H54 (cell line): ENCODE measurements around the gene FOXL3.
"Not testable (repeated sequence)": the region's sequence is repeated elsewhere in the genome, so short reads cannot be mapped to it uniquely, and the experiment has no call there.

Source experiments
- DNase-seq: peaks from one replicate; pipeline ENCODE4 v3.0.0; 2011; ENCODE audit warnings: low spot score, mixed read lengths; ENCODE audit not compliant: insufficient read length
- FAIRE-seq: peaks from 3 replicates; lab custom pipeline; 2011; peaks lifted over from hg19 to GRCh38; lab: Jason Lieb, UNC
- POLR2A ChIP-seq: IDR thresholded peaks from 2 replicates; pipeline ENCODE4 v1.6.1; 2011; ENCODE audit warnings: low read depth, mild to moderate bottlenecking, low read length

The FOXL3 gene

DNA sequence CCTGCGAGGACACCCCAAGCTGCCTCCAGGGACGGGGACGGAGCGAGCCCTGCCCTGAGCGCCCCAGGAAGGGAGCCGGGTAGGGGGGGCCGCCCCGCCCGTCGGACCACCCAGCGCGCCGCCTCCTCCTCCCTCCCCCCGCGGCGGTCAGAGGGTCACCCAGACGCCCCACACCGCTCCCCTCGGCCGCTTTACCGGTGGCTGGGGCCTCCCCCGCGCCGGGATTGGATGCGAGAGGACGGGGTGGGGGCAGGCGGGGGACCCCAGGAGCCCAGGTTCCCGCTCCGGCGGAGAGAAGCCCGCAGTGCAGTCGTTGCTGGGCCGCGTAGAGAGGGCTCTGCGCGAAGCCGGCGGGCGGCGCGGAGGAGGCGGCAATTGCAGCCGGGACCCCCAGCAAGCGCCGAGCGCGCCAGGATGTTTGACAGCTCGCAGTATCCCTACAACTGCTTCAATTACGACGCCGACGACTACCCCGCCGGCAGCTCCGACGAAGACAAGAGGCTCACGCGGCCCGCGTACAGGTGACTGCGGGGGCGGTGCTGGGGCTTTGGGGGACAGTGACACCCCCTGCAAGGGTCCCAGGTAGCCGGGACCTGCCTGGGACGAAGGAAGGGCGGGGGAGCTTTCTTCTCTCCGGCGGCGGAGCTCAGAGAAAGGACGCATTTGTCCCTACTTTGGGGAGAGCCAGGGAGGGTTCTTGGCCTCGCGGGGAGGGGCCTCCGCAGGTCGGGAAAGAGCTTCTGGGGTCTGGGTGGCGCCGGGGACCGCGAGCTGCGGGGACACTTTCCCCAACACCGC, at the start of gene FOXL3:
Gene FOXL3, plus strand, starts transcription at position 415 of the 798 bp plus-strand sequence. Its CDS starts 0 bp downstream, at position 415.
- DNase-seq (no peak), FAIRE-seq (no peak)
- TF ChIP-seq POLR2A, result no peak

DNA sequence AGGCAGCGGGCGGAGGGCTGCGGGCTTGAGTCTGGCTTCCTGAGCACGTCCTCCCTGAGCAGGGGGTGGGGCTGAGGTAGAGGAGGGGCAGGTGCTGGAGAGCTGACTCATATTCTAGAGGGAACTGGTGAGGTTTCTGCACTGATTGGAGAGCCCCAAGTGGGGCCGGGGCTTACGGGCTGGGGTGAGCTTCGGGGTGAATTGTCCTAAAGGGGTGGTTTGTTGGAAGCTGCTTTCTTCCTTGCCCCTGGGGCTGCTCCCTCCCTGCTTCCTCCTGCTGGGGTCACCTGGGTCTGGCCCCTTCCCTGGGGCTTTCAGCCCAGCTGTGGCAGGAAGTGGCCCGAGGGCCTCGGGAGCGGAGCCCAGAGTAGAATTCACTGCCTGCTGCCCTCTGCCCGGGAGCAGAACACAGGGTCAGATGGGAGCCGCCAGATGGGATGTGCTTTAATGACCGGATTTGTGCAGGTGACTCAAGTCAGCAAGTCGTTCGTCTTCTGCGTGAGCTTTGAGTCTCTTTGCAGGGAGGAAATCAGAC, 49.0 kb upstream of the FOXL3 start:
- no peak for TF ChIP-seq POLR2A
- peak; percentile 93 for DNase-seq
- FAIRE-seq, result no peak

DNA sequence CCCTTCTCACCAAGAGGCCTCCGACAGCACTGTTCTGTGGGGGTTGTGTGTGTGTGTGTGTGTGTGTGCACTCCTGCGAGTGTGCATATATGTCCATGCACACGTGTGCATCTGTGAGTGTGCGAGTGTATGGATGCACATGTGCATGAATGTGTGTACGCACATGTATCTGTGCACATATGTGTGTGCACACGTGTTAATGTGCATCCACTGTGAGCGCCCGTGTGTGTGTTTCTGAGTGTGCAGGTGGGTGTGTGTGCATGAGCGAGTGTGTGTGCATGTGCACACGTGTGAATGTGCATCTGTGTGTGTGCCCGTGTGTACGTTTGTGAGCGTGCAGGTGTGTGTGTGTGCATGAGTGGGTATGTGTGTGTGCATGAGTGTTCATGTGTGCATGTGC, 48.5 kb upstream of the FOXL3 start:
- TF ChIP-seq POLR2A, result no peak; the same call in 1 of the 2 replicates
- FAIRE-seq (no peak), DNase-seq (no peak)

DNA sequence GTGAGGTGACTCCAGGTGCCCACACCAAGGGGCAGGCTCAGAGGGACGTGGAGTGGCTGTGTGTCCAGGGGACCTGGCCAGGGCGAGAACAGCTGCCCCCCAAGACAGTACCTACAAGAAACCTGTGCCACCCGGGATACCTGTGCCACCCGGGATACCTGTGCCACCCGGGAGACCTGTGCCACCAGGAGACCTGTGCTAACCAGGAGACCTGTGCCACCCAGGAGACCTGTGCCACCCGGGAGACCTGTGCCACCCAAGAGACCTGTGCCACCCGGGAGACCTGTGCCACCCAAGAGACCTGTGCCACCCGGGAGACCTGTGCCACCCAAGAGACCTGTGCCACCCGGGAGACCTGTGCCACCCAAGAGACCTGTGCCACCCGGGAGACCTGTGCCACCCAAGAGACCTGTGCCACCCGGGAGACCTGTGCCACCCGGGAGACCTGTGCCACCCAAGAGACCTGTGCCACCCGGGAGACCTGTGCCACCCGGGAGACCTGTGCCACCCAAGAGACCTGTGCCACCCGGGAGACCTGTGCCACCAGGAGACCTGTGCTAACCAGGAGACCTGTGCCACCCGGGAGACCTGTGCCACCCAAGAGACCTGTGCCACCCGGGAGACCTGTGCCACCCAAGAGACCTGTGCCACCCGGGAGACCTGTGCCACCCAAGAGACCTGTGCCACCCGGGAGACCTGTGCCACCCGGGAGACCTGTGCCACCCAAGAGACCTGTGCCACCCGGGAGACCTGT, 47.0 kb upstream of the FOXL3 start:
- FAIRE-seq, DNase-seq: not testable (repeated sequence)

DNA sequence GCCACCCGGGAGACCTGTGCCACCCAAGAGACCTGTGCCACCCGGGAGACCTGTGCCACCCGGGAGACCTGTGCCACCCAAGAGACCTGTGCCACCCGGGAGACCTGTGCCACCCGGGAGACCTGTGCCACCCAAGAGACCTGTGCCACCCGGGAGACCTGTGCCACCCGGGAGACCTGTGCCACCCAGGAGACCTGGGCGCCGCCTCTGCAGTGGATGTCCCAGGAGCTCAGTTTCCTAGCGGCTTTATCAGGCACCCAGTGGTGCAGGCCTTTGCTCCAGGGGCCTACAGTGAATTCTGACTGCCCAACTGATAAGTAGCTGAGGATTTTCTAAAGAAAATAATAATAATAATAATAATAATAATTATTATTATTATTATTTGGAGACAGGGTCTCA, 46.4 kb upstream of the FOXL3 start:
- FAIRE-seq, DNase-seq: not testable (repeated sequence)

DNA sequence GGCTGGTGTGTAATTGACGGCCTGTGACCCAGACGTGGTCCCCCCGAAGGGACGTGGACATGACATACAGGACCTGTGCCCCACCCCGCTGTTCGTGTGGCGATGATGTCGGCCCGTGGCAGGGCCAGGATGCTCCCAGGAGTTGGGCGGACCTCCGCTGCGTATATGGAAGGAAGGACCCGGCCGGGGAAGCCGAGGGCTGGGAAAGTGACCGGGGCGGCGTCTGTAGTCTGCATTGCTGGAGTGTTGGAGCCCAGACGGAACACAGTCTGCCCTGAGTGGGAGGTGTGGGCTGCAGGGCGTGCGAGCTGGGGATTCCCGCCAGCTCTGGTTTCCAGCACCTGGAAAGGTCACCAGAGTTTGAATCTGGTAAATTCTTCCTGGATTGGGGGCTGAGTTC, 45.0 kb upstream of the FOXL3 start:
- DNase-seq, result no peak
- TF ChIP-seq POLR2A, result no peak
- FAIRE-seq, result no peak

DNA sequence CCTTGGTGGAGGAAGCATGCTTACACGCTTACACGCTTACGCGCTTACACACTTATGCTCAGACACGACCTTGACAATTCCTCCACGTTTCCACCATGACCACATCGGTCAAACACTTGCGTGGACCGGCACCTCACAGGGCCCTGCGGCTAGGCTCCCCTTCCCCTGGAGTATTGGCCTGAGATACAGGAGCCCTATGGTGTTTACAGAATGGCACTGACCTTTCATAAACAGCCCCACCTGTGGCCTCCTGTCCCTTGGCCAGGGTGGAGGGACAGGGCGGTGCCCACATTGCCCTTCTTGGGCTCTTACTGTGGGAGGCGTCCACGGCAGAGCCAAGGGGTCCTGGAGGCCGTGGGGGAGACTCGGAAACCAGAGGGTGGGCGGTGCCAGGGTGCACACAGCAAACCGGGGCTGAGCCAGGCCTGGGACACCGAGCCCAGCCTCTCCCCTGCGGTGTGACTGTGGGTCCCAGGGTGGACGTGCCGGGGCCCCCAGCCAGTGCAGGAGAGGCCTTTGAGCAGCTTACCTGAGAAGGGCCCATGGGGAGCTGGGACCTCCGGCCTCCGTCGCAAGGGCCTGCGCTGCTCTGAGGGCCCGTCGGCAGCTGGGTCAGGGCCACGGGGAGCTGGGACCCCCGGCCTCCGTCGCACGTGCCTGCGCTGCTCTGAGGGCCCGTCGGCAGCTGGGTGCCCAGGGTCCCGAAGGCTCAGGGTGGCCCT, 44.2 kb upstream of the FOXL3 start:
- FAIRE-seq (no peak), DNase-seq (no peak)
- TF ChIP-seq POLR2A, result no peak

DNA sequence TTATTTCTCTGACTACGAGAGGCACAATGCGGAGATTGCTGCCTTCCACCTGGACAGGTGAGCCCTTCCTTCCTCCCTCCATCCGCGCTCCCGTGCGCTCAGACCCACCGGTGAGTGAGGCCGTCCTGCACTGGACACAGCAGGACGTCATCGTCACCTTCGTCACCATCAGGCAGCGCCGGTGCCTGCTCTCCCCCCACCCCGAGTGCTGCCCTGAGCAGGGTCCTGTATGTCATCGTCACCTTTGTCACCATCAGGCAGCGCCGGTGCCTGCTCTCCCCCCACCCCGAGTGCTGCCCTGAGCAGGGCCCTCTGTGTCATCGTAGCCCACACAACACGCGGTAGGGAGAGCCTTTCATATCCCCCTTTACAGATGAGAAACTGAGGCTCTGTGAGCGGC, 43.5 kb upstream of the FOXL3 start:
- no peak for TF ChIP-seq POLR2A
- DNase-seq, result no peak
- no peak for FAIRE-seq

DNA sequence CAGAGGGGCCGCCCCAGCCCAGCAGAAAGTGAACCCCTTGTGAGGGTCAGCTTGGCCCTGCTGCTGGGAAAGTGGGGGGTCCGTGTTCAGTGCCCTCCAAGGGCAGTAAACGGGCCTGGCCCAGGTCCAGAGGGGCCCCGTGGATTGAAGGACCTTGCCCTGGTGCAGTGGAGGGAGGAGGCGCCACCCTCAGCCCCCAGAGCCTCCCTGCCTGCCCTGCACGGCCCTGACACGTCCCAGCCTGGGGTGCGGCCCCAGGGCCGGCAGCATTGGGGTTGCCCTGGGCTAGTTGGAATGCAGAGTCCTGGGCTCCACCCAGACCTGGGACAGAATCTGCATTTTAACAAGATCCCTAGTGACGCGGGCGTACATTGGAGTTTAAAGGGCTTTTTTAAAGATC, 42.8 kb upstream of the FOXL3 start:
- no peak for DNase-seq
- no peak for TF ChIP-seq POLR2A
- FAIRE-seq, result no peak

DNA sequence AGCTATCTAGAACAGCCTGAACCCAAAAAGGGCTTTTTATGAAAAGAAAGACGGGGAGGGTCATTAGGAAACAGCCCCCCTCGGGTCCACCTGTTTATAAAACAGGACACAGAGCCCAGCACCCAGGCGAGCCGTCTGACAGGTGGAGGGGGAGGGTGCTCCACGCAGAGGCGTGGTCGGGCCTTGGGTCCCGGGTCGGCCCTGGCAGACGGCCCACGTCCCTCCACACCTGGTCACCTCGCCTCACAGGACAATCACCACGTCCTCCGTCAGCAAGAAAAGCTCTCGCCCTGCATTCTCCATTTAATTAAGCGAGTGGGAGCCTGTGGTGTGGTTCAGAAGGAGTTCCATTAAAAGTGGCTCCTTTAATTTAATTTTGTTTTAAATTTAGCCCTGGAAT, 42.3 kb upstream of the FOXL3 start:
- no peak for DNase-seq
- no peak for TF ChIP-seq POLR2A

DNA sequence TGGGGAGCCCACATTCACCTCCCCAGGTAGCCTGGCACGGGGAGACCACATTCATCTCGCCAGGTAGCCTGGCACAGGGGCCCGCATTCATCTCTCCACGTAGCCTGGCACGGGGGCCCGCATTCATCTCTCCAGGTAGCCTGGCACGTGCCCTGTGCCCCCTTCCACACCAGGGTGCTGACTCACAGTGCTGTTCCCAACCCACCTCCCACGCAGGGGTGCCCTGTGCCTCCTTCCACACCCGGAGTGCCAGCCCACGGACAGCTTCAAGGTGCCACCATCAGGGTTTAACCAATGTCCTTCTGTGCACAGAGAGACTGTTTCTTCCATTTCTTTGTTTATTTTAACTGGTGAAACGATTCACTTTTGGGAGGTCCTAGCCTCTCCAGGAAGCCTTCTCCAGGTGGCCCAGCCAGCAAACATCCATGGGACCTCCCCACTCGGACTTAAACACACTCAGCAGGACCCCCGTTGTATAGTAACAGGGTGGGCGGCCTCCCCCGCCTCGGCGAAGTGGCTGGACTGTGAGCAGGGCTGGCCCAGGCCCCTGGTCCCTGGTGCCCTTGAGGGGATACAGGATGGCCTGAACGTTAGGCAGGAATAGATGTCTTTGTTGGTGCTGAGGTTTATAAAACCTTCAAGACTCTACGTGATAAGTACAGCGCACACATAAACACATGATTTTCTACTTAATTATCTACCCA, 41.1 kb upstream of the FOXL3 start:
- FAIRE-seq (no peak), DNase-seq (no peak)
- TF ChIP-seq POLR2A, result no peak

More for the DNA sequence above, 42.3 kb upstream of the FOXL3 start:
- no peak for FAIRE-seq

DNA sequence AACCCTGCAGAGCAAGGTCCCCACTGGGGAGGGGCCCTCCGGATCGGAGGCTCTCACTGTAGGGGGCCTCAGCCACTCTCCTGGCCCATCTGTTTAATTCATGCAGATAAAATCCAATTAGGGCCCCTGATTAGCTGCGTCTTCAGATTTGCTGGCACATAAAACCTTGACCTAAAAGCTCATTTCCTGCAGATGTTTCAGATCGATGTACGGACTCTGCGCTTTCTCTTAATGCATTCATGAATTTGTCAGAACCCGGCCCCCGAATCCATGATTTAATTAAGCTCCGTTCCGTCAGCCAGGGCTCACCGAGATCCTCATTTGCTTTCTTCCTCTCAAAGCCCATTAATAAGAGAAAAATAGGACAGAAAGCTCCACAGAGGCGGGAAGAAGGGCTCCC, 40.0 kb upstream of the FOXL3 start:
- DNase-seq (no peak), FAIRE-seq (no peak)
- TF ChIP-seq POLR2A, result no peak

DNA sequence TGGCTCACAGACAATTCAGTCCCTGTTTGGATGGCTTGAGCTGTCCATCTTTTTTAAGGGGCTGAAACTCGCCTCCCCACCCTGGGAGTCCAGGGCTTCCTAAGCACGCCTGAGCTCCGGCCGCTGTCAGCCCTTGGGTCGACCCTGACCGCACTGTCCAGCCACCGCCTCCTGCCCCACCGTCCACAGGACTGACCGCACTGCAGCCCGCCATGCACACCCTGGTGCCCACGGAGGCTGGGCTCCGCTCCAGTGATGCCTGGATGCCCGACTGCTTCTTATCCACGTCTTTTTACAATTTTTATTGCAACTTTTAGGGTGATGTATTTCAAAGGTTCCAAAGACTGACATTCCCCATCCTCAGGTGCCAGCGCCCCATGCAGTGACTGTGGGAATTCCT, 39.4 kb upstream of the FOXL3 start:
- no peak for DNase-seq
- FAIRE-seq, result no peak

More for the DNA sequence above, 39.4 kb upstream of the FOXL3 start:
- no peak for TF ChIP-seq POLR2A
